ENCODE data around the gene B3GAT2.

- TF ChIP-seq RNF2 (IDR thresholded peaks at IDR 0.05; ENCODE audit: borderline replicate concordance, low read depth) (no peak), PHF8 (IDR thresholded peaks at IDR 0.05; ENCODE audit: borderline replicate concordance, low read depth) (no peak), JUNB (IDR thresholded peaks at IDR 0.05) (no peak), USF2 (IDR thresholded peaks at IDR 0.05) (no peak), BHLHE40 (IDR thresholded peaks at IDR 0.05; ENCODE audit: low read depth, low read length) (no peak)
- TF ChIP-seq, protein P1, sequence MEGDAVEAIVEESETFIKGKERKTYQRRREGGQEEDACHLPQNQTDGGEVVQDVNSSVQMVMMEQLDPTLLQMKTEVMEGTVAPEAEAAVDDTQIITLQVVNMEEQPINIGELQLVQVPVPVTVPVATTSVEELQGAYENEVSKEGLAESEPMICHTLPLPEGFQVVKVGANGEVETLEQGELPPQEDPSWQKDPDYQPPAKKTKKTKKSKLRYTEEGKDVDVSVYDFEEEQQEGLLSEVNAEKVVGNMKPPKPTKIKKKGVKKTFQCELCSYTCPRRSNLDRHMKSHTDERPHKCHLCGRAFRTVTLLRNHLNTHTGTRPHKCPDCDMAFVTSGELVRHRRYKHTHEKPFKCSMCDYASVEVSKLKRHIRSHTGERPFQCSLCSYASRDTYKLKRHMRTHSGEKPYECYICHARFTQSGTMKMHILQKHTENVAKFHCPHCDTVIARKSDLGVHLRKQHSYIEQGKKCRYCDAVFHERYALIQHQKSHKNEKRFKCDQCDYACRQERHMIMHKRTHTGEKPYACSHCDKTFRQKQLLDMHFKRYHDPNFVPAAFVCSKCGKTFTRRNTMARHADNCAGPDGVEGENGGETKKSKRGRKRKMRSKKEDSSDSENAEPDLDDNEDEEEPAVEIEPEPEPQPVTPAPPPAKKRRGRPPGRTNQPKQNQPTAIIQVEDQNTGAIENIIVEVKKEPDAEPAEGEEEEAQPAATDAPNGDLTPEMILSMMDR (IDR thresholded peaks at IDR 0.05), result no peak
Measured at GRCh38 chr6:70933853-70934252, 23.0 kb downstream of the B3GAT2 start.
